ENCODE results near the gene LCN12. TPM values are rescaled to one million over a fixed set of nuclear protein-coding genes. Genes with fewer than 3 reads are reported as not detected.

Gene LCN12
- total RNA-seq, 1 experiment from 2014 or later: 4.2 TPM

DNA sequence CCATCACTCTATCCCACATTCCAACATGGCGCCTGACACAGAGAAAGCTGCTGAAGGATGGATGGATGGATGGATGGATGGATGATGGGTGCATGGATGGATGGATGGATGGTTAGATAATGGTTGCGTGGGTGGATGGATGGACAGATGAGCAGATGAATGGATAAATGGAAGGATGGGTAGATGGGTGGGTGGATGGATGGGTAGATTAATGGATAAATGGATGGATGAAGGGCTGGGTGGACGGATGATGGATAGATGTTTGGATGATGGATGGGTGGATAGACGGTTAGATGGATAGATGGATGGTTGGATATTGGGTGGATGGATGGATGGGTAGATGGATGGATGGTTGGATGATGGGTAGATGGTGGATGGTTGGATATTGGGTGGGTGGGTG, 4.5 kb downstream of the LCN12 start:
- no peaks in the 10 kb centered on the region for H3K36me3 ChIP-seq (ENCODE audit: control insufficient read depth in 1 of 2, insufficient read depth in 2 of 2, low read length in 2 of 2)
- TF ChIP-seq YY1 (IDR thresholded peaks at IDR 0.05; ENCODE audit: extremely low read depth, insufficient replicate concordance, low read depth, low read length) (no peak), TCF7L2 (IDR thresholded peaks at IDR 0.05; ENCODE audit: borderline replicate concordance, extremely low read depth, insufficient read depth, insufficient read length) (no peak), RAD21 (IDR thresholded peaks at IDR 0.05; ENCODE audit: low read depth) (no peak), SP1 (IDR thresholded peaks at IDR 0.05; ENCODE audit: low read depth) (no peak), JUND (IDR thresholded peaks at IDR 0.05) (no peak), CEBPB (IDR thresholded peaks at IDR 0.05; ENCODE audit: low read depth) (no peak), EGR1 (IDR thresholded peaks at IDR 0.05; ENCODE audit: low read depth) (no peak), EZH2 (IDR thresholded peaks at IDR 0.05) (no peak), FOSL1 (IDR thresholded peaks at IDR 0.05; ENCODE audit: low read depth) (no peak), ZFX (IDR thresholded peaks at IDR 0.05) (no peak)
- TF ChIP-seq, protein P1, sequence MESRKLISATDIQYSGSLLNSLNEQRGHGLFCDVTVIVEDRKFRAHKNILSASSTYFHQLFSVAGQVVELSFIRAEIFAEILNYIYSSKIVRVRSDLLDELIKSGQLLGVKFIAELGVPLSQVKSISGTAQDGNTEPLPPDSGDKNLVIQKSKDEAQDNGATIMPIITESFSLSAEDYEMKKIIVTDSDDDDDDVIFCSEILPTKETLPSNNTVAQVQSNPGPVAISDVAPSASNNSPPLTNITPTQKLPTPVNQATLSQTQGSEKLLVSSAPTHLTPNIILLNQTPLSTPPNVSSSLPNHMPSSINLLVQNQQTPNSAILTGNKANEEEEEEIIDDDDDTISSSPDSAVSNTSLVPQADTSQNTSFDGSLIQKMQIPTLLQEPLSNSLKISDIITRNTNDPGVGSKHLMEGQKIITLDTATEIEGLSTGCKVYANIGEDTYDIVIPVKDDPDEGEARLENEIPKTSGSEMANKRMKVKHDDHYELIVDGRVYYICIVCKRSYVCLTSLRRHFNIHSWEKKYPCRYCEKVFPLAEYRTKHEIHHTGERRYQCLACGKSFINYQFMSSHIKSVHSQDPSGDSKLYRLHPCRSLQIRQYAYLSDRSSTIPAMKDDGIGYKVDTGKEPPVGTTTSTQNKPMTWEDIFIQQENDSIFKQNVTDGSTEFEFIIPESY (IDR thresholded peaks at IDR 0.05; ENCODE audit: extremely low read depth, insufficient replicate concordance, low read length): no peak
- TF ChIP-seq, protein P2, sequence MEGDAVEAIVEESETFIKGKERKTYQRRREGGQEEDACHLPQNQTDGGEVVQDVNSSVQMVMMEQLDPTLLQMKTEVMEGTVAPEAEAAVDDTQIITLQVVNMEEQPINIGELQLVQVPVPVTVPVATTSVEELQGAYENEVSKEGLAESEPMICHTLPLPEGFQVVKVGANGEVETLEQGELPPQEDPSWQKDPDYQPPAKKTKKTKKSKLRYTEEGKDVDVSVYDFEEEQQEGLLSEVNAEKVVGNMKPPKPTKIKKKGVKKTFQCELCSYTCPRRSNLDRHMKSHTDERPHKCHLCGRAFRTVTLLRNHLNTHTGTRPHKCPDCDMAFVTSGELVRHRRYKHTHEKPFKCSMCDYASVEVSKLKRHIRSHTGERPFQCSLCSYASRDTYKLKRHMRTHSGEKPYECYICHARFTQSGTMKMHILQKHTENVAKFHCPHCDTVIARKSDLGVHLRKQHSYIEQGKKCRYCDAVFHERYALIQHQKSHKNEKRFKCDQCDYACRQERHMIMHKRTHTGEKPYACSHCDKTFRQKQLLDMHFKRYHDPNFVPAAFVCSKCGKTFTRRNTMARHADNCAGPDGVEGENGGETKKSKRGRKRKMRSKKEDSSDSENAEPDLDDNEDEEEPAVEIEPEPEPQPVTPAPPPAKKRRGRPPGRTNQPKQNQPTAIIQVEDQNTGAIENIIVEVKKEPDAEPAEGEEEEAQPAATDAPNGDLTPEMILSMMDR (IDR thresholded peaks at IDR 0.05 in 2 of 3, conservative IDR thresholded peaks at IDR 0.05 in 1 of 3; ENCODE audit: borderline replicate concordance in 1 of 3, insufficient read depth in 1 of 3, low read depth in 2 of 3, low read length in 2 of 3): no peak
- TF ChIP-seq, protein P3, sequence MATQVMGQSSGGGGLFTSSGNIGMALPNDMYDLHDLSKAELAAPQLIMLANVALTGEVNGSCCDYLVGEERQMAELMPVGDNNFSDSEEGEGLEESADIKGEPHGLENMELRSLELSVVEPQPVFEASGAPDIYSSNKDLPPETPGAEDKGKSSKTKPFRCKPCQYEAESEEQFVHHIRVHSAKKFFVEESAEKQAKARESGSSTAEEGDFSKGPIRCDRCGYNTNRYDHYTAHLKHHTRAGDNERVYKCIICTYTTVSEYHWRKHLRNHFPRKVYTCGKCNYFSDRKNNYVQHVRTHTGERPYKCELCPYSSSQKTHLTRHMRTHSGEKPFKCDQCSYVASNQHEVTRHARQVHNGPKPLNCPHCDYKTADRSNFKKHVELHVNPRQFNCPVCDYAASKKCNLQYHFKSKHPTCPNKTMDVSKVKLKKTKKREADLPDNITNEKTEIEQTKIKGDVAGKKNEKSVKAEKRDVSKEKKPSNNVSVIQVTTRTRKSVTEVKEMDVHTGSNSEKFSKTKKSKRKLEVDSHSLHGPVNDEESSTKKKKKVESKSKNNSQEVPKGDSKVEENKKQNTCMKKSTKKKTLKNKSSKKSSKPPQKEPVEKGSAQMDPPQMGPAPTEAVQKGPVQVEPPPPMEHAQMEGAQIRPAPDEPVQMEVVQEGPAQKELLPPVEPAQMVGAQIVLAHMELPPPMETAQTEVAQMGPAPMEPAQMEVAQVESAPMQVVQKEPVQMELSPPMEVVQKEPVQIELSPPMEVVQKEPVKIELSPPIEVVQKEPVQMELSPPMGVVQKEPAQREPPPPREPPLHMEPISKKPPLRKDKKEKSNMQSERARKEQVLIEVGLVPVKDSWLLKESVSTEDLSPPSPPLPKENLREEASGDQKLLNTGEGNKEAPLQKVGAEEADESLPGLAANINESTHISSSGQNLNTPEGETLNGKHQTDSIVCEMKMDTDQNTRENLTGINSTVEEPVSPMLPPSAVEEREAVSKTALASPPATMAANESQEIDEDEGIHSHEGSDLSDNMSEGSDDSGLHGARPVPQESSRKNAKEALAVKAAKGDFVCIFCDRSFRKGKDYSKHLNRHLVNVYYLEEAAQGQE (IDR thresholded peaks at IDR 0.05; ENCODE audit: low read depth): no peak
- ATAC-seq (no peak), DNase-seq (ENCODE audit: low read depth, low spot score) (no peak)
- CTCF ChIA-PET: no interaction called here
- H3K4me1 ChIP-seq (ENCODE audit: control insufficient read depth in 1 of 2, insufficient read depth in 2 of 2, low read length in 2 of 2): no peaks in the 10 kb centered on the region
- H3K9me2 ChIP-seq (ENCODE audit: insufficient read depth): no peaks in the 10 kb centered on the region
- RAD21 ChIA-PET (ENCODE audit: low non-redundant PET in 1 of 2, low total read pairs in 2 of 2, uncharacterized antibody in 2 of 2, unreplicated experiment in 2 of 2): no interaction called here
- no peak overlapping the region for H2AFZ ChIP-seq (ENCODE audit: low read depth, low read length, poor library complexity, severe bottlenecking)
- H3K27me3 ChIP-seq (ENCODE audit: insufficient read depth, low read length): no peaks in the 10 kb centered on the region
- no peak overlapping the region for H3K27ac ChIP-seq (ENCODE audit: low read depth, low read length)
- H3K4me2 ChIP-seq (ENCODE audit: low read length): no peak overlapping the region
- H4K20me1 ChIP-seq (ENCODE audit: insufficient read depth): no peaks in the 10 kb centered on the region
- H3K9ac ChIP-seq (ENCODE audit: low read length): no peak overlapping the region
- no peak overlapping the region for H3K4me3 ChIP-seq (replicated peaks in 1 of 2; ENCODE audit: low read depth in 1 of 2, low read length in 2 of 2)
- POLR2A ChIA-PET: no interaction called here
- no TSS peak for BruUV-seq (replicated peaks)
- H3K9me3 ChIP-seq (ENCODE audit: control insufficient read depth in 1 of 2, insufficient read depth in 1 of 2, low read depth in 1 of 2, low read length in 2 of 2): no peaks in the 10 kb centered on the region
- no peaks in the 10 kb centered on the region for H3K79me2 ChIP-seq (ENCODE audit: insufficient read depth, low read length)
- intact Hi-C loops (cut with micrococcal nuclease): no loop called here
